Ovary (tissue), 9 donors: ENCODE data around the gene SMG1. TPM values are rescaled to one million over a fixed set of nuclear protein-coding genes. Genes with fewer than 3 reads are reported as not detected.
"Not testable (repeated sequence)": the region's sequence is repeated elsewhere in the genome, so short reads cannot be mapped to it uniquely, and the experiment has no call there.

Source experiments
- DNase-seq, 5 donors: peaks; one replicate each; pipeline ENCODE4 v3.0.0-alpha.2; 2019 to 2020
- H3K27ac ChIP-seq, 2 donors: fragments of 200-600 bp; one replicate each; pipeline versions ENCODE4 v1.5.1 to v1.8.0; 2019 to 2022
- H3K27me3 ChIP-seq: fragments of 200-600 bp; one replicate; pipeline ENCODE4 v1.8.0; 2022
- H3K36me3 ChIP-seq: fragments of 200-600 bp; sonication (generic); one replicate; pipeline ENCODE4 v1.5.1; 2019
- H3K4me1 ChIP-seq: one replicate; pipeline ENCODE4 v1.8.1; 2013; ENCODE audit warnings: mild to moderate bottlenecking, moderate library complexity; ENCODE audit not compliant: insufficient read depth
- H3K4me3 ChIP-seq: fragments of 200-600 bp; sonication (generic); one replicate; pipeline ENCODE4 v1.5.1; 2017
- H3K9me3 ChIP-seq, 2 donors: fragments of 200-600 bp in 1 of 2; sonication (generic) in 1 of 2; one replicate each; pipeline versions ENCODE4 v1.5.1 to v1.8.1; 2013 to 2019; ENCODE audit warnings: mild to moderate bottlenecking in 1 of 2, moderate library complexity in 1 of 2
- CTCF ChIP-seq, 3 donors: fragments of 450-650 bp in 2 of 3; fragments of 200-600 bp in 1 of 3; IDR thresholded peaks; one replicate each; pipeline versions ENCODE4 v1.5.1 to v1.8.0; 2016 to 2022; ENCODE audit warnings: antibody characterized with exemption in 3 of 3, mild to moderate bottlenecking in 1 of 3
- EP300 ChIP-seq: sonication (generic); formaldehyde crosslinking; IDR thresholded peaks from one replicate; pipeline ENCODE4 v1.6.1; 2017; ENCODE audit warnings: antibody characterized with exemption
- POLR2A ChIP-seq: fragments of 450-650 bp; IDR thresholded peaks from one replicate; pipeline ENCODE4 v1.6.1; 2017; ENCODE audit warnings: antibody characterized with exemption, mild to moderate bottlenecking, moderate library complexity
- WGBS, 3 donors: extraction: QIAGEN DNeasy Blood & Tissue Kit in 1 of 3; methylation state at CpG; one replicate each; pipeline versions ENCODE4 v1.1.5 to v1.1.7; 2013 to 2017; 5-methylcytosine and 5-hydroxymethylcytosine counted together
- intact Hi-C, 4 donors: fragments of 100-400 bp; cut with DNase I; formaldehyde crosslinking; loops; one replicate each; pipeline versions ENCODE4 v1.11.0 to v1.15.1; 2022 to 2023
- polyA plus RNA-seq, 2 donors: library from polyadenylated mRNA; stranded (reverse); fragments of 200-250 nt in 1 of 2; fragments of 350-450 nt in 1 of 2; fragmentation: Illumina TruSeq in 1 of 2; extraction: RNeasy Lipid Tissue Mini Kit (QIAGEN cat#74804) in 1 of 2; gene quantifications; one replicate each; pipeline ENCODE4 v1.2.3, GENCODE V29; 2013 to 2014
- total RNA-seq, 7 donors: library from RNA; depleted of rRNA in 2 of 7; stranded (reverse); fragments of >200 nt in 2 of 7; fragmentation: NEBNext Ultra II Directional in 3 of 7; extraction: Animal tissue kit (Norgen Biotek cat#: 25700) in 3 of 7; gene quantifications; one replicate each; pipeline versions ENCODE4 v1.1.0 to v1.2.4, GENCODE V29; 2016 to 2023
- donor health status: DM: no; HTN: no; CAD: no; lungs with moderate emphysema.
- donor health status: DM: no; HTN: no; CAD: no.
- donor health status: Bipolar disorder and iron deficiency.
- donor health status: DM: yes; HTN: yes; CAD: no.
- donor health status: DM: no; HTN: no; CAD: no.
- donor health status: DM: yes; HTN: yes; CAD: no.

Gene SMG1
- total and polyA plus RNA-seq, 9 donors = 12.5 to 94.5 (median 61.1) TPM

- Histone ChIP-seq H3K36me3 (no peaks in the 10 kb centered on the region), H3K27me3 (no peaks in the 10 kb centered on the region), H3K27ac (no peak overlapping the region), H3K9me3 (no peaks in the 10 kb centered on the region), H3K4me1 (peaks cover 17% of the 10 kb centered on the region), H3K4me3 (no peak overlapping the region)
- DNase-seq = no peak
- intact Hi-C loops = no loop called here
- 79 to 83% (median 79%) methylated on average over 8 of the region's 8 CpGs for WGBS, 3 donors
- TF ChIP-seq CTCF (IDR thresholded peaks at IDR 0.05) (no peak), POLR2A (no peak), EP300 (no peak)
Observed at GRCh38 chr16:18782697-18783429, 143.3 kb downstream of the SMG1 start.

- H3K9me3 ChIP-seq, H3K27me3 ChIP-seq, intact Hi-C loops, H3K4me1 ChIP-seq, H3K27ac ChIP-seq, H3K4me3 ChIP-seq, DNase-seq, H3K36me3 ChIP-seq: not testable (repeated sequence)
- WGBS, 3 donors = 57 to 80% (median 65%) methylated on average over 1 to 6 of the region's 6 CpGs
Observed at GRCh38 chr16:18781232-18781631, 145.0 kb downstream of the SMG1 start.

- 33 to 40% (median 39%) methylated on average over 7 to 8 of the region's 8 CpGs for WGBS, 3 donors
- H3K4me1 ChIP-seq, DNase-seq, H3K27ac ChIP-seq, H3K4me3 ChIP-seq, H3K36me3 ChIP-seq, H3K9me3 ChIP-seq, H3K27me3 ChIP-seq, intact Hi-C loops: not testable (repeated sequence)
Observed at GRCh38 chr16:18780460-18781026, 145.7 kb downstream of the SMG1 start.

GRCh38 chr16:18777664-18778063 is 148.5 kb downstream of the SMG1 start:
- whole genome bisulfite sequencing, 3 donors = 94 to 100% (median 100%) methylated on average over 1 of the region's 1 CpG
- H3K27me3 ChIP-seq, H3K27ac ChIP-seq, intact Hi-C loops, H3K36me3 ChIP-seq, DNase-seq, H3K4me3 ChIP-seq, H3K4me1 ChIP-seq, H3K9me3 ChIP-seq: not testable (repeated sequence)

GRCh38 chr16:18776334-18776733 is 149.9 kb downstream of the SMG1 start:
- H3K27ac ChIP-seq, intact Hi-C loops, H3K36me3 ChIP-seq, DNase-seq, H3K27me3 ChIP-seq, H3K4me3 ChIP-seq, H3K4me1 ChIP-seq, H3K9me3 ChIP-seq: not testable (repeated sequence)
- whole genome bisulfite sequencing, 3 donors = 64 to 79% (median 73%) methylated on average over 5 of the region's 5 CpGs

- DNase-seq, H3K4me1 ChIP-seq, H3K36me3 ChIP-seq, H3K27ac ChIP-seq, H3K27me3 ChIP-seq, H3K4me3 ChIP-seq, intact Hi-C loops, H3K9me3 ChIP-seq: not testable (repeated sequence)
- whole genome bisulfite sequencing, 3 donors = 96 to 98% (median 97%) methylated on average over 4 of the region's 4 CpGs
Observed at GRCh38 chr16:18774651-18775050, 151.6 kb downstream of the SMG1 start.

- intact Hi-C loops, H3K4me1 ChIP-seq, H3K27ac ChIP-seq, H3K27me3 ChIP-seq, H3K9me3 ChIP-seq, H3K36me3 ChIP-seq, H3K4me3 ChIP-seq, DNase-seq: not testable (repeated sequence)
- 73 to 81% (median 78%) methylated on average over 7 of the region's 7 CpGs for WGBS, 3 donors
Observed at GRCh38 chr16:18772171-18772570, 154.0 kb downstream of the SMG1 start.

- H3K4me3 ChIP-seq, H3K27me3 ChIP-seq, H3K4me1 ChIP-seq, H3K36me3 ChIP-seq, H3K9me3 ChIP-seq, DNase-seq, intact Hi-C loops, H3K27ac ChIP-seq: not testable (repeated sequence)
- 90 to 91% (median 90%) methylated on average over 11 of the region's 11 CpGs for WGBS, 3 donors
Observed at GRCh38 chr16:18770336-18770962, 155.8 kb downstream of the SMG1 start.

- intact Hi-C loops, H3K27ac ChIP-seq, H3K4me1 ChIP-seq, H3K4me3 ChIP-seq, H3K36me3 ChIP-seq, H3K9me3 ChIP-seq, H3K27me3 ChIP-seq, DNase-seq: not testable (repeated sequence)
- 54 to 64% (median 63%) methylated on average over 6 to 7 of the region's 7 CpGs for WGBS, 3 donors
Observed at GRCh38 chr16:18767217-18767616, 159.0 kb downstream of the SMG1 start.

GRCh38 chr16:18762713-18763112 is 163.5 kb downstream of the SMG1 start:
- DNase-seq, H3K4me1 ChIP-seq, H3K27me3 ChIP-seq, H3K36me3 ChIP-seq, H3K4me3 ChIP-seq, intact Hi-C loops, H3K9me3 ChIP-seq, H3K27ac ChIP-seq: not testable (repeated sequence)
- WGBS, 3 donors = 37 to 43% (median 40%) methylated on average over 3 of the region's 5 CpGs
